Activated CD8-positive, alpha-beta memory T cell treated with anti-CD3 and anti-CD28 coated beads, Interleukin-2, amount 50 U/mL, for 1 hour (primary cell): ENCODE results near the gene PIGM.
"Not testable (repeated sequence)": the region's sequence is repeated elsewhere in the genome, so short reads cannot be mapped to it uniquely, and the experiment has no call there.

Experiments used
- DNase-seq: peaks from one replicate; pipeline ENCODE4 v3.0.0-alpha.2; 2020; ENCODE audit errors: extremely low read depth

PIGM gene

GRCh38 chr1:160061369-160062229 is 29.8 kb upstream of the PIGM start:
- no peak for DNase-seq

DNA sequence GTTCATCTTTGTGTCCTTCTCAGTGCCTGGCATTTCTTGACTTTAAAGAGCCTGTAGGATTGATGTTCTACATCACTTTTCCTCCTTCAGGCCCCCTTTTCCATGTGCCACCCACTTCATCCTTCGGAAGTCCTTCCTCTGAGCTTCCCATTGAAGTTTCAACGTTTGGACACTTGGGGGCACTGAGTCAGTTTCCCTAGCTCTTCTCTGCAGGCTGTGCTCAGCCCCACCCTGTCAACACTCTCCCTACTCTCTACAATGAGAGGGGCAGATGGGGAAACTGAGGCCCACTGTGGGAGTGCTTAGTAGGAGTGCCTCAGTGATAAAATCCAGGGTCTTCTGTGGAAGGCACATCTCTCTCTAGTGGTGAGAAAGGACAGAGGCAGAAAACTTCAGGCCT is 26.3 kb upstream of the PIGM start:
- no peak for DNase-seq

DNA sequence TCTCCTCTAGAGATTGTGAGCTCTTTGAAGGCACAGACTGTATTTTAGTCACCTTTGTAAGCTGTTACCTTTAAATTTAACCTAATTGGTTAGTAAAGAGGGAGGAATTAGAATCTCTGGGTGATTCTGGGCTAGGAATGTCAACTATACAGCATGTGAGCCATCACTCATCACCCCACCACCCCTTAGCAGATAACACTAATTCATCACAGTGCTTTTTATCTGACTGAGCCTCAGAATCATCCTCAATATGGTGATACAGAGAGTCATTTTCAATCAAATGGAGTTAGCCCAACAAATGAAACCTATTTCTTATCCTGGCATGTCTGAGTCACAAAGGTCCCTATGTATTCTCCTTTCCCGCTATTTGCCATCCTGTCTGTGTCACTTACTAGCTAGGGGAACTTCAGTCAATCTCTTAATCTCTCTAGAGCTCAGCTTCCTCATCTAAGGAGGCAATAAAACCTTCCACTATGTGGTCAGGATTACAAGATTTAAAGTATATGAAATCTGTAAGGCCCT is 24.9 kb upstream of the PIGM start:
- no peak for DNase-seq

GRCh38 chr1:160053548-160054365 is 22.0 kb upstream of the PIGM start:
- DNase-seq = no peak

- no peak for DNase-seq
Observed at GRCh38 chr1:160052936-160053335, 21.1 kb upstream of the PIGM start.

GRCh38 chr1:160050619-160051018 is 18.8 kb upstream of the PIGM start:
- DNase-seq = no peak

GRCh38 chr1:160050182-160050581 is 18.4 kb upstream of the PIGM start:
- DNase-seq = not testable (repeated sequence)

DNA sequence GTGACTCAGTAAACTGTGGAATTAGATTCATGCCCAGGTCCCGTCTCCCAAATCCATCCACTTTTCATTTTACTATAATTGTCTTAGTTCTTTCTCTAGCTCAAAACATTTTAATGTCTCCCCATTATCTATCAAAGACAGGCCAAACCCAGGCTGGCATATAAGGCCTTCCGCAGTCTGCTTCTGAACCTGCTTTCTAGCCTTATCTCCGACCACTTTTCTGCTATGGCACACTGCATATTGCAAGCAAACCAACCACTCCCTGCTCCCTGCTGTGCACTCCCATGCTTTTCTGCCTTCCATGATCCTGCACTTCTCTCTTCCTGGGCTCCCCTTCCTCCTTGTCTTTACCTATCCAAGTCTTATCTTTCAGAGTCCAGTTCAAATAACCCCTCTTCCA is 17.3 kb upstream of the PIGM start:
- no peak for DNase-seq

DNA sequence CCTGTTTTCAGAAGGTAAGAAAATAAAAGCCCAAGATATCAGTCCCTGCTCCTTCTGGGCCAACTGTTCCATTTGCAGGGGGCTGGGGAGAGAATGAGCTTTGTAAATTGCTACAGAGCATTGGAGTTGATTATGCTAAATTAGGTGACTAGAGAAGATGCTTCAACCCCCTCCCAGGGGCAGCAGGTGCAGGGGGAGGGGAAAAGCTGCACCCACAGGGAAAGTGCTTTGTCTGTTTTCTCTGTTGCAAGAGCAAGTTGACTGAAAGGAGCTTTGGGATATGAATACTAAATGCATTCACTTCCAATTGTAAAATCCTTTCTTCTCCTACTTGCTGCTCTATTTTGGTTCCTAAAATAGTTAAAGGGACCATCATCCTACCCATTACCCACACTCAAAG is 16.5 kb upstream of the PIGM start:
- no peak for DNase-seq

- no peak for DNase-seq
Observed at GRCh38 chr1:160047111-160047991, 15.6 kb upstream of the PIGM start.

- DNase-seq = no peak
Observed at GRCh38 chr1:160046494-160047110, 14.8 kb upstream of the PIGM start.

- DNase-seq = no peak
Observed at GRCh38 chr1:160045653-160046052, 13.9 kb upstream of the PIGM start.

- no peak for DNase-seq
Observed at GRCh38 chr1:160043543-160043942, 11.8 kb upstream of the PIGM start.

DNA sequence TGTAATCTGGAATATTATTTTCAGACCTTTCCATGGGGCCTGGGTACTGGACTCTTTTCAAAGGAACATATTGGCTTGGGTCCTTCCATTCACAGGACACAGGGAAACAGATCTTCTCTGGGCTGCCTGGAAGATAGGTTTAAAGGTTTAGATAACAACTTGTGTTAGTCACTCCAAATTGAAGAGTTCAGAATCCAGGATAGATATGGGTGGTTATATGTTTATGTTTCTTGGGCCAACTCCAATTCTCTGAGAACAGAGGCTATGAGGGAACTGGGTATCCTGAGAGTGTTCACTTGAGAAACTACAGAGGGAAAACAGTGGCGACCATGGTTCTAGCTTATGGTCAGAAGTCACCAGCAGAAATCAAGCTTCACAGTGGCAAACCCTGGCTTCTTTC is 8.7 kb upstream of the PIGM start:
- DNase-seq = no peak

DNA sequence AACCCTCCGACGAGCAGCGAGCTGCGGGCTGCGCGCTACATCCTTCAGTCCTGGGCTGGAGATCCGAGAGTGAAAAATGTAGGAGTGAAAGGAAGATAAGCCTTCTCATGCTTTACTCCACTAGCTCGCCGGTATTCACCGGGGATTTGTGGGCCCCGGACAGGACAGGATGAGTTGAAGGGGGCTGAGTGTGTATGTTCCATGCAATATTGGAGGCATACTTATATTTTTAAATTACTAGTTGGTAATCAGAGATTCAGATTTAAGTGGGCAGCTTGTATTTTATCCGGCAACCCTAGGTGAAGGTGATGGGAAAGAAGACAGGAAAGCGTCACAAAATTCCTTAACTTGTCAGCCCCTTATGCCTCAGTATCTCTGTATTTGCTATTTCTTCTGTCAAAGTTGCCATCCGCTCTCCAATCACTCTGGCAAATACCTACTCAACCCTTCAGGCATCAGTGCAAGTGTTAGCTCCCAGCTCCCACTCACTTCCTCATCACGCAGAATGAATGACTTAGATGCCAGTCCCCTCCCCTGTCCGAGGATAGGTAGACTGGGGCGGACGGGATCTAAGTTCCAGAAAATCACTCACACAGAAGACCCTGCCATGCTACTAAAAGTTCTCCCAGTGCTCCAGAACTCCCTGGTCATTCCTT is 503 bp upstream of the PIGM start:
- no peak for DNase-seq

- no peak for DNase-seq
Observed at GRCh38 chr1:160030657-160031364, 979 bp downstream of the PIGM start.

- no peak for DNase-seq
Observed at GRCh38 chr1:160028426-160028825, 3.4 kb downstream of the PIGM start.

GRCh38 chr1:160025314-160025713 is 6.5 kb downstream of the PIGM start:
- DNase-seq = no peak

- no peak for DNase-seq
Observed at GRCh38 chr1:160024195-160024905, 7.4 kb downstream of the PIGM start.
